CD4-positive, alpha-beta T cell treated with Interleukin-4 for 4 hours (primary cell): ENCODE measurements around the gene IAH1.
A peak's percentile ranks its signal among the peaks of the same experiment; 100 is the strongest.

Experiments
- DNase-seq: peaks from one replicate; pipeline ENCODE4 v3.0.0-alpha.2; 2020

The IAH1 gene, protein sequence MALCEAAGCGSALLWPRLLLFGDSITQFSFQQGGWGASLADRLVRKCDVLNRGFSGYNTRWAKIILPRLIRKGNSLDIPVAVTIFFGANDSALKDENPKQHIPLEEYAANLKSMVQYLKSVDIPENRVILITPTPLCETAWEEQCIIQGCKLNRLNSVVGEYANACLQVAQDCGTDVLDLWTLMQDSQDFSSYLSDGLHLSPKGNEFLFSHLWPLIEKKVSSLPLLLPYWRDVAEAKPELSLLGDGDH

DNA sequence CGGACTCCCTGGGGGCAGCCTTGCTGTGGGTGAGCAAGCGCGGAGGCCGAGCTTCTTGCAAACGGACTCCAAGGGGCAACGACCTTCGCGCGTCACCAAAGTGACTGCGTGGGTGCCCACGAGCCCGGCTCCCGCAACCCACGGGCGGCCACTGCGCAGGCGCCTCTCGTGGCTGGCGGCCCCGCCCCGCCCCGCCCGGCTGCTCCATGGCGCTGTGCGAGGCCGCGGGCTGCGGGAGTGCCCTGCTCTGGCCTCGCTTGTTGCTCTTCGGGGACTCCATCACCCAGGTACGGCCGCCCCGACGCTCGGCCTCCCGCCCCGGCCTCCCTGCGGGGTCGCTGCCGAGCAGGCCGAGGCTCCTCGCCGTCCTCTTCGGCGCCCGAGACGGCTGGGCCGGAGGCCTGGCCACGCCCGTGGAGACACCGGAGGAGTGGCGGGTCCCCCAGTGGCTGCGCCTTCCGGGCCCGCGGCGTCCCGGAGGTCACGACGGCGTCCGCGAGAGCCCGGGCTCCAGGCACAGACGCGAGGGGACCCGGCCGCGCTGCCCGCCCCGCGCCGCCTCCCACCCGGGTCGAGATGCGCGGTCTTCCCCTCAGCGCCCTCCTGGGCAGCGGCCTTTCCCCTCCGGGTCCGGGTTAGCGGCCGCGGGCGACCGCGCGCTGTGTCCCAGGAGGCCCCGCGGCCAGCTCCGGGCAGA, at the start of gene IAH1:
IAH1 (plus strand) TSS at position 191 of the 697 bp plus-strand sequence; CDS start at position 207, 16 bp downstream.
- peak; percentile 70 for DNase-seq

DNA sequence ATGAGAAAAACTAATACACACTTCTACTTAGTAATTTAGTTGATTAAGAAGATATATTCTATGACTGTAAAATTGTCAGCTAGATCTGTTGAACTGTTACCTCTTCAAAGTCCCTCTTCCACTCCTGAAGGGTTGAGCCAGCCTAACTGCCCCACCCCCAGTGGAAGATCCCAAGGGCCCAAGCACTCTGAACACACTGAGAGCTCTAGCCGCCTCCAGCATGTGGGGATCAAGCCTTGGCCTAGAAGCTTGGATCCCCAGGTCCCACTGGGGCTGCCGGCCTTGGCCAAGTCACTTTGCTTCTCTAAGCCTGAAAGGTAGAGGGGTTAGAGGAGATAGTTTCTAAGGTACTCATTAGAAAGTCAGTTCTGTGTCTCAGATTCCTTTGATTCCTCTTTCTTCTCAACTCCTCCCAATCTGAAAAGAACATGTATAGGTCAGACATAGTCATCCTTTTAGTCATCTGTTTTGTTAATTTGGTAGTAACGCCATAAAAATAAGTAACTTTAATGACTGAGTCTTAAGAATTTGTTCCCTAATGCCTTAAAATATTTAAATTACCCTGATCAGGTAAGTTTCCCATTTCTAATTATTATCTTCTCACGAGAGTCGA, 45.3 kb upstream of the IAH1 start:
- DNase-seq: no peak

DNA sequence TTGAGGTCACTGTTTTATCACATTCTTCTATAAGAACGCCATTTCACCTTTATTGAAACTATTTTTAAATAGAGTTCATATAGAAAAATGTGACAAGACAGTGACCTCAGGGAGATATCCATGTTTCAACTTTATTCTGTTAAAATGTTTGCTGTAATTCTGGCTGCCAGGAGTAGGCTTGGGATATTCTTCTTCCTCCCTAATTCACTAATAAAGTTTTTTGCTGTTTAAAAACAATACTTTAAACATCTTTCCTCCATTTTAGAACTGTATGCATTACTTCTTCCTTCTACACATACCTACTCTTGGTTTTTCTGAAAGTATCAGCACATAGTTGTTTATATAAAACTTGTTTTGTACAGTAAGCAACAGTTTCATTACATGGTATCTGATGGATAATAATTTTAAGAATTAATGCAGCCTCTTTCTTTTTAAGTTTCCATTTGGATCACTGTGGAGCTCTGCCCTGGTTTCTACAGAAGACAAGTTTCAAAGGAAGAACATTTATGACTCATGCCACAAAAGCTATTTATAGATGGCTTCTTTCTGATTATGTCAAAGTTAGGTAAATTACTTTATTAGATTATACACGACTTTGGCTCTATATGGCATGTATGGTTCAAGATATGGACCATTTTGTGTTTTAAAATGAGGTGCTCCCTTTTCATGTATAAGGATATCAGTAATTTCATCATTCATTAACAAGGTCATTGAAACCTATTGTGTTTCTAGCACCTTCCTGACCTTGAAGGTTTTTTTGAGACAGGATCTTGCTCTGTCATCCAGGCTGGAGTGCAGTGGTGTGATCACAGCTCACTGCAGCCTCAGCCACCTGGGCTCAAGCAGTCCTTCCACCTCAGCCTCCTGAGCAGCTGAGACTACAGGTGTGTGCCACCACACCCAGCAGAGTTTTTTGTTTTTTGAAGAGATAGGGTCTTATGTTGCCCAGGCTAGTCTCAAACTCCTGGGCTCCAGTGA, 43.7 kb upstream of the IAH1 start:
- DNase-seq: no peak

DNA sequence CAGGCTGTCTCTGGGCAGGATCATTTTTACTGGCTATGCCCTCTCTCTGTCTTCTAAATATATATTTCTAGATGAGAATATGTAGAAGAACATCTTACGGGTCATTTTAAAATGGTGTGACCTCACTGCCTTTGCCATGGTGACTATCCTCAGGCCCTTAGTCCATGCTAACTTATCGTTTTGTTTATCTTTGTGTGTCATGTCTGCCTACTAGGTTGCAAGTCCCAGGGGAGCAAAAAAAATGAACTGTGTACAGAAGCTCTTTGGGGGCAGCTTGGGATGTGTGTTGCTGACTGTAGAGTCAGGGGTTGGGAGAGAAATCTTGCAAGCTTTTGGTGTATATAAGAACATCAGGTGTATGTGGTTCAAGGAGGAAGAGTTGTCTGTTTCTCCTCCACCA, 39.9 kb upstream of the IAH1 start:
- no peak for DNase-seq

- DNase-seq: no peak
These were observed 34.8 kb upstream of the IAH1 start for GRCh38 chr2:9439536-9439935.

GRCh38 chr2:9440058-9440727, 34.2 kb upstream of the IAH1 start:
- no peak for DNase-seq

DNA sequence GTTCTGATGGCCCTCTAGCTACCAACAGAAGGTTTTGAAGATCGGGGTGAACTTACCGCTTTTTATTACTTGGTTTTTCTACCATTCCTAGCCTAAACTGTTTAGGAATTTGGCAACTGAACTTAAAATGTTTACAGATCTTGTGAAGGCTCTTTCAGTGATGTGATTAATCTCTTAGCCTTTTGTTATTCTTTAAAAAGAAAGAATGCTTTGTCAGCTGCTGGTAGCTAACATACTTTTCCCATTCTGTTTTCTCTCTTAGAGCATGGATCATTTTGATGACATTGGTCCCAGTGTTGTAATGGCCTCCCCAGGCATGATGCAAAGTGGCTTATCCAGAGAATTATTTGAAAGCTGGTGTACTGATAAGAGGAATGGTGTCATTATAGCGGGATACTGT, 32.8 kb upstream of the IAH1 start:
- DNase-seq: no peak

DNA sequence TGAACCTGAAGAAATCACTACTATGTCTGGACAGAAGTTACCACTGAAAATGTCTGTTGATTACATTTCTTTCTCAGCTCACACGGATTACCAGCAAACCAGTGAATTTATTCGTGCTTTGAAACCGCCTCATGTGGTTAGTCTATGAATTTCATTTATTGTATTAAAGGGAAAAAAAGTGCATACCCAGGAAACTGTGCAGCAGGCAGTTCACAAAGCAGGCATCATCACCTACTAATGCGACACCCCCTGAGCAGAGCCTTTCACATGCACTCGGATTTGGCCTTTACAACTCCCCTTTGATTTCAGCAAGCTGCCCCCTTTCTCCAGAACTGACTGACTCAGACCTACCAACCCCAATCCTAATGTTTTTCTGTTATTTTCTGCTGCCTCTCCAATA, 30.8 kb upstream of the IAH1 start:
- DNase-seq: peak; percentile 14

- no peak for DNase-seq
These were observed 29.3 kb upstream of the IAH1 start for GRCh38 chr2:9445089-9445488.

GRCh38 chr2:9451231-9451630, 23.1 kb upstream of the IAH1 start:
- DNase-seq: no peak

DNA sequence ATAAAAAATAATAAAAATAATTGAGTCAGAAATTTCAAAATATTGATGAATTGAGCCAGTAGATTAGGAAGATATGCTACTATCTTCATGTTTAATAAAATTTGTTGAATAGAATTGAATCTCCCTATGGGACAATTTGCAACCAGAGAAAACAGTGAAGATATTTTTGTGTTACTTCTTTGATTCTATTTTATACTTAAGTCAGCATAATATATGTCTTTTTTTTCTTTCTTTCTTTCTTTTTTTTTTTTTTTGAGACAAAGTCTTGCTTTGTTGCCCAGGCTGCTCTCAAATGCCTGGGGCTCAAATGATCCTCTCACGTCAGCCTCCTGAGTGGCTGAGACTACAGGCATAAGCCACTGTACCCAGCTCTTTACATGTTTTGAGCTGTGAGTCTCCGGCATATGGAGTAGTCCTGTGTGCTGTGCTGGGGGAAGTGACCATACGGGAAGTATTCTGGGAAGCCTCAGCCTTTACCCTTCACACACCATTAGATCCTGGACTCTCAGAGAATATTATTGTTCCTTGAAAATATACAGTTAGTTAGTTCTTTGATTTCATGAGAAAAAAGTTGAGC, 13.8 kb upstream of the IAH1 start:
- no peak for DNase-seq

- DNase-seq: no peak
These were observed 13.3 kb upstream of the IAH1 start for GRCh38 chr2:9461079-9461478.

GRCh38 chr2:9462313-9462712, 12.0 kb upstream of the IAH1 start:
- no peak for DNase-seq

DNA sequence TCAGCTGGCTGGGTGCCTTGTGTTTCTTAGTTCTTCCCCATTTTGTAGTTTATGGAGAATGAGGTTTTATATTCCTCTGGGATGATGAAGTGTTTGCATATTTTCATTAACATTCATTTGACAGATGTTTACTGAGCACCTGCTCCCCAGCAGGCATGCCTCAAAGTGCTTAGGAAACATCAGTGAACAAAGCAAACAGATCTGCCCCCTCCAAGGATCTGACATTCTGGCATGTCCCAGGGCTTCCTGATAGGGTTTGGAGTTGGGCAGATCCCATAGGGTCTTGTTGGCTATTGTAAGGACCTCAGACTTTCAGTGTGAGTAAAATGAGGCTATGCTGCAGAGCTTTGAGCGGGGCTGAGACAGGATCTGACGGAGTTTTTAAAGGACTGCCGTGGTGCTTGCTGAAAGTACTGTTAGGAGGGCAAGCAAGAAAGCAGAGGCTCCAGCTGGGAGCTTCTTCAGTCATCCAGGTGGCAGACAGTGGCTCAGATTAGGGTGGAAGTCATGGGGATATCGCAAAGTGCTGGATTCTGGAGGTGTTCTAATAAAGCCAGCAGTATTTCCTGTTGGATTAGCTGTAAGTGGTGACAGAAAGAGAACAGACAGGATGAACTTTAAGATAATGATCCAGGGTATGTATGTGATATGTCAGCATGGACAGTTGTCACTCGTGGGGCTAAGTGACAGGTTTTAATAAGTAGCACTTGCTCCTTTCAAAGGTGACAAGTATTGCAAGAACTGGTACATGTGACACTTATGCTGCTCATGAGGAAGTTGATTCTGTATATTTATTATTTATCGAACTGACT, 11.3 kb upstream of the IAH1 start:
- DNase-seq: no peak

GRCh38 chr2:9463698-9464034, 10.7 kb upstream of the IAH1 start:
- no peak for DNase-seq

DNA sequence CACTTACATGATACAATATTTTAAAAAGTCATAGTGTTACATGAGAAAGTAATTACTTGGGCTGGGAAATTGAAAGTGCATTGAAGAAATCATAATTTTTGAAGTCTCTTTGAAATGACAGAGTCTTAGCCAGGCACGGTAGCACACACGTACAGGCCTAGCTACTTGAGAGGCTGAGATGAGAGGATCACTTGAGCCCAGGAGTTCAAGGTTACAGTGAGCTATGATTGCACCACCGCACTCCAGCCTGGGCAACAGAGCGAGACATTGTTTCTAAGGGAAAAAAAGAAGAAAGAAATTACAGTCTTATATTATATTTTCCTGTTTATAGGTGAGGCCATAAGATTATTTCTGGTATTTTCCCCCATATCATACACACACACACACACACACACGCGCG, 9.2 kb upstream of the IAH1 start:
- DNase-seq: no peak

- DNase-seq: no peak
These were observed 8.1 kb upstream of the IAH1 start for GRCh38 chr2:9466147-9466683.

GRCh38 chr2:9467687-9468086, 6.7 kb upstream of the IAH1 start:
- no peak for DNase-seq

GRCh38 chr2:9471206-9471605, 3.1 kb upstream of the IAH1 start:
- DNase-seq: no peak

GRCh38 chr2:9472511-9472910, 1.8 kb upstream of the IAH1 start:
- no peak for DNase-seq
